Measurements from ENCODE around the gene ANKRD40. TPM values are rescaled to one million over a fixed set of nuclear protein-coding genes. Genes with fewer than 3 reads are reported as not detected.

Gene ANKRD40
- total and polyA plus RNA-seq, 2 donors (not counting 3 experiments of a cell fraction or from before 2014, with no cell fraction given) = 24.5 to 56.0 TPM

DNA sequence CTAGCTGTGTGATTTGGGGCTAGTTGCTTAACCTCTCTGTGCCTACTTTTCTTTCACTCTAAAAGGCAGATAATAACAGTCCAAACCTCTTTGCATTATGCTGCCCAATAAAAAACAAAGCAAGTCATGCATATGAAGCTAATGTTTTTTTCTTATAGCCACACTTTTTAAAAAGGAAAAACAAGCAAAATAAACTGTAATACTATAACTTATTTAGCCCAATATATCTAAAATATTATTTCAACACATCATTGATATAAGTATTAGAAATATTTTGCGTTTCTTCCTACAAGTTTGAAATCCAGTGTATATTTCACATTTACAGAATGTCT is 22.4 kb downstream of the ANKRD40 start:
- no peak overlapping the region for H3K27ac ChIP-seq (ENCODE audit: insufficient read depth, low read depth, low read length)
- H3K4me3 ChIP-seq (replicated peaks in 1 of 3; ENCODE audit: insufficient read depth in 1 of 3, low read depth in 1 of 3, low read length in 3 of 3) = no peak overlapping the region
- H3K9ac ChIP-seq (replicated peaks; ENCODE audit: extremely low read depth, insufficient read depth, low read length) = no peak overlapping the region
- ChIA-PET CTCF (interaction anchor here (0.7 to 7.9 kb wide), 5 partner anchors 10 to 134 kb away, joined by 3 to 105 read pairs (median 15); no protein-coding TSS in a partner anchor), POLR2A (no interaction called here)
- no peaks in the 10 kb centered on the region for H3K27me3 ChIP-seq (ENCODE audit: control insufficient read depth in 2 of 2, insufficient read depth in 2 of 2, low read length in 2 of 2)
- no peaks in the 10 kb centered on the region for H4K20me1 ChIP-seq (replicated peaks; ENCODE audit: control insufficient read depth, extremely low read depth, insufficient read depth, low read length)
- FAIRE-seq (no peak), DNase-seq (ENCODE audit: low read depth, low spot score) (no peak)
- H3K9me3 ChIP-seq (replicated peaks; ENCODE audit: control insufficient read depth, insufficient read depth, low read length) = no peaks in the 10 kb centered on the region
- H3K79me2 ChIP-seq (ENCODE audit: control insufficient read depth, insufficient read depth, low read length) = no peaks in the 10 kb centered on the region
- BruUV-seq (replicated peaks) = no TSS peak
- dilution Hi-C loops (cut with MboI; ENCODE audit: extremely low pct_ligation_motif_present, low sequenced_read_pairs) = no loop called here
- intact Hi-C loops (cut with micrococcal nuclease) = no loop called here
- H3K4me2 ChIP-seq (ENCODE audit: insufficient read depth, low read length) = no peak overlapping the region
- no peaks in the 10 kb centered on the region for H3K36me3 ChIP-seq (ENCODE audit: control insufficient read depth in 2 of 2, extremely low read depth in 1 of 2, insufficient read depth in 2 of 2, low read length in 2 of 2)
- no peak for TF ChIP-seq MYC (IDR thresholded peaks at IDR 0.05; ENCODE audit: low read depth, low read length)
- no peak for TF ChIP-seq POLR2AphosphoS5 (IDR thresholded peaks at IDR 0.05; ENCODE audit: insufficient read depth, low read depth, low read length)
- TF ChIP-seq, protein P1, sequence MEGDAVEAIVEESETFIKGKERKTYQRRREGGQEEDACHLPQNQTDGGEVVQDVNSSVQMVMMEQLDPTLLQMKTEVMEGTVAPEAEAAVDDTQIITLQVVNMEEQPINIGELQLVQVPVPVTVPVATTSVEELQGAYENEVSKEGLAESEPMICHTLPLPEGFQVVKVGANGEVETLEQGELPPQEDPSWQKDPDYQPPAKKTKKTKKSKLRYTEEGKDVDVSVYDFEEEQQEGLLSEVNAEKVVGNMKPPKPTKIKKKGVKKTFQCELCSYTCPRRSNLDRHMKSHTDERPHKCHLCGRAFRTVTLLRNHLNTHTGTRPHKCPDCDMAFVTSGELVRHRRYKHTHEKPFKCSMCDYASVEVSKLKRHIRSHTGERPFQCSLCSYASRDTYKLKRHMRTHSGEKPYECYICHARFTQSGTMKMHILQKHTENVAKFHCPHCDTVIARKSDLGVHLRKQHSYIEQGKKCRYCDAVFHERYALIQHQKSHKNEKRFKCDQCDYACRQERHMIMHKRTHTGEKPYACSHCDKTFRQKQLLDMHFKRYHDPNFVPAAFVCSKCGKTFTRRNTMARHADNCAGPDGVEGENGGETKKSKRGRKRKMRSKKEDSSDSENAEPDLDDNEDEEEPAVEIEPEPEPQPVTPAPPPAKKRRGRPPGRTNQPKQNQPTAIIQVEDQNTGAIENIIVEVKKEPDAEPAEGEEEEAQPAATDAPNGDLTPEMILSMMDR (IDR thresholded peaks at IDR 0.05; ENCODE audit: extremely low read depth in 1 of 2, insufficient read depth in 1 of 2, low read depth in 1 of 2, low read length in 2 of 2) = no peak
- no peak for TF ChIP-seq EZH2 (IDR thresholded peaks at IDR 0.05; ENCODE audit: borderline replicate concordance, low read depth, low read length, severe bottlenecking)
- TF ChIP-seq, protein P2, sequence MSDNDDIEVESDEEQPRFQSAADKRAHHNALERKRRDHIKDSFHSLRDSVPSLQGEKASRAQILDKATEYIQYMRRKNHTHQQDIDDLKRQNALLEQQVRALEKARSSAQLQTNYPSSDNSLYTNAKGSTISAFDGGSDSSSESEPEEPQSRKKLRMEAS (IDR thresholded peaks at IDR 0.05; ENCODE audit: insufficient read depth, insufficient read length) = no peak
- no peak for TF ChIP-seq GATA2 (IDR thresholded peaks at IDR 0.05; ENCODE audit: insufficient read depth, insufficient read length, low read depth, low read length)
- TF ChIP-seq POLR2A (IDR thresholded peaks at IDR 0.05; ENCODE audit: low read depth, low read length) = no peak
- TF ChIP-seq JUN (IDR thresholded peaks at IDR 0.05; ENCODE audit: borderline replicate concordance, insufficient read depth, insufficient read length, low read depth) = no peak
- no peak for TF ChIP-seq FOS (IDR thresholded peaks at IDR 0.05; ENCODE audit: borderline replicate concordance, insufficient read depth, low read length)
- H3K4me1 ChIP-seq (ENCODE audit: control insufficient read depth, extremely low read depth, insufficient read depth, low read length) = peaks cover 3% of the 10 kb centered on the region
- H2AFZ ChIP-seq (ENCODE audit: low read depth, low read length) = no peak overlapping the region
- H3K9me1 ChIP-seq (replicated peaks; ENCODE audit: control insufficient read depth, extremely low read depth, insufficient read depth, low read length) = no peaks in the 10 kb centered on the region
